Activated naive CD8-positive, alpha-beta T cell treated with anti-CD3 and anti-CD28 coated beads for 36 hours (primary cell): Measurements from ENCODE around the gene SETDB1. TPM values are rescaled to one million over a fixed set of nuclear protein-coding genes. Genes with fewer than 3 reads are reported as not detected.

ENCODE experiments used
- DNase-seq: peaks from one replicate; pipeline ENCODE4 v3.0.0; 2021
- H3K27ac Mint-ChIP-seq: one replicate; pipeline ENCODE4 v1.8.0; 2022; ENCODE audit warnings: mild to moderate bottlenecking, moderate library complexity, mixed read lengths
- H3K27me3 Mint-ChIP-seq: one replicate; pipeline ENCODE4 v1.8.0; 2022; ENCODE audit warnings: mild to moderate bottlenecking, mixed read lengths
- H3K36me3 Mint-ChIP-seq: one replicate; pipeline ENCODE4 v1.8.0; 2021; ENCODE audit warnings: mild to moderate bottlenecking, mixed read lengths
- H3K4me1 Mint-ChIP-seq: one replicate; pipeline ENCODE4 v1.8.0; 2021; ENCODE audit warnings: mixed read lengths
- H3K4me3 Mint-ChIP-seq: one replicate; pipeline ENCODE4 v1.8.0; 2022; ENCODE audit warnings: mild to moderate bottlenecking, moderate library complexity, mixed read lengths
- H3K9me3 Mint-ChIP-seq: one replicate; pipeline ENCODE4 v1.8.0; 2022; ENCODE audit warnings: mixed read lengths
- total RNA-seq, 2 experiments: library from RNA; stranded (reverse); gene quantifications; one replicate each; pipeline ENCODE4 v1.2.3, GENCODE V29; 2021

The SETDB1 gene
- total RNA-seq, 2 experiments from 2014 or later = 40.4 to 51.1 TPM

DNA sequence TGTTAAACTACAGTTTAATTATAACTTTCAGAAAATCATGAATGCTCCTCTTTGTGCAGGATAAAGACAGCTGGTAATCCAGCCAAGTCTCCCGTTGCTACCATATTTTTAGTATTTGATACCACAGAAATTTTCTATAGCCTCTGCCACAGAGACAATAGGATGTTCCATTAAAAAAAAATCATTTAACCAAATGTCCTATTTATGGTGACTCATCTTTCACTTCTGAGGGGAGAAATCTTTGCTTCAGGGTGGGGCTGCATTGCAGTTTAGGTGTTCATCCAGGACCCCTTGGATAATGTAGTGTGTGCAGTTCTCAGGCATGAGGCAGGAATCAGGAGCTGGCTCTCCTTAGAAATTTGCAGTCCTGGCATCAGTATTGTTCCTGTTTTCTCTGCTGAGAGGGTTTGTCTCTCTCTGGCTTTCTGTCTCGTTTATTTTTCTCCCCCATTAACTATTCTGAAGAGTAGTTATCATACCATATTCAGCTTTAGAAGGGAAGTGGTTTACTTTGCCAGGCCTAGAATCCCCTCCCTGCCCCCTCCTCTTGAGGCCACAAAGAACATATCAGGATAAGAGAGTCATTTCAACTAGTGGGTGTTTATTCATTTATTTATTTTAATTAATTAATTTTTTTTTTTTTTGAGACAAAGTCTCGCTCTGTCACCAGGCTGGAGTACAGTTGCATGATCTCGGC lies 85.1 kb downstream of the SETDB1 start:
- Mint-ChIP-seq H3K27me3 (no peaks in the 10 kb centered on the region), H3K4me1 (peaks cover 56% of the 10 kb centered on the region), H3K4me3 (no peak overlapping the region), H3K36me3 (peaks cover 1% of the 10 kb centered on the region), H3K27ac (peak overlapping the region; percentile 73), H3K9me3 (no peaks in the 10 kb centered on the region)
- DNase-seq = no peak

GRCh38 chr1:151012684-151013471 lies 86.7 kb downstream of the SETDB1 start:
- no peak overlapping the region for H3K27ac Mint-ChIP-seq
- H3K27me3 Mint-ChIP-seq = no peaks in the 10 kb centered on the region
- no peak for DNase-seq
- peaks cover 42% of the 10 kb centered on the region for H3K4me1 Mint-ChIP-seq
- H3K36me3 Mint-ChIP-seq = peaks cover 1% of the 10 kb centered on the region
- H3K9me3 Mint-ChIP-seq = no peaks in the 10 kb centered on the region
- no peak overlapping the region for H3K4me3 Mint-ChIP-seq

- Mint-ChIP-seq H3K36me3 (peaks cover 1% of the 10 kb centered on the region), H3K9me3 (no peaks in the 10 kb centered on the region), H3K27me3 (no peaks in the 10 kb centered on the region), H3K4me1 (peaks cover 39% of the 10 kb centered on the region), H3K4me3 (no peak overlapping the region), H3K27ac (no peak overlapping the region)
- DNase-seq = no peak
These were observed 87.4 kb downstream of the SETDB1 start for GRCh38 chr1:151013518-151013917.

Other genes starting within 250 kb of the SETDB1 start
- gene GOLPH3L, start 229.2 kb upstream of the SETDB1 start, total RNA-seq = 10 to 100 TPM; 15.2 to 15.8 TPM
- gene HORMAD1, start 205.5 kb upstream of the SETDB1 start, total RNA-seq = not detected
- 10 to 100 TPM; 38.5 to 38.9 TPM for gene CTSS, start 160.6 kb upstream of the SETDB1 start, total RNA-seq
- 1 to 10 TPM; 2.4 to 2.6 TPM for gene CTSK, start 118.1 kb upstream of the SETDB1 start, total RNA-seq
- 10 to 100 TPM; 38.5 to 39.2 TPM for gene ARNT, start 49.8 kb upstream of the SETDB1 start, total RNA-seq
- gene CTXND2, start 39.2 kb upstream of the SETDB1 start, total RNA-seq = not detected
- 100 to 1,000 TPM; 160 to 166 TPM for gene CERS2, start 48.5 kb downstream of the SETDB1 start, total RNA-seq
- not detected for gene ANXA9, start 55.9 kb downstream of the SETDB1 start, total RNA-seq
- 10 to 100 TPM in 1 of 2 experiments, 1 to 10 TPM in 1; 9.4 to 11.6 TPM for gene MINDY1, start 80.5 kb downstream of the SETDB1 start, total RNA-seq
- gene PRUNE1, start 82.1 kb downstream of the SETDB1 start, total RNA-seq = 10 to 100 TPM; 13.0 to 14.4 TPM
- gene BNIPL, start 110.2 kb downstream of the SETDB1 start, total RNA-seq = under 1 TPM; 0.52 to 0.54 TPM
- gene C1orf56, start 121.4 kb downstream of the SETDB1 start, total RNA-seq = 1 to 10 TPM; 1.1 to 1.2 TPM
- 100 to 1,000 TPM; 128 TPM for gene CDC42SE1, start 133.3 kb downstream of the SETDB1 start, total RNA-seq
- gene MLLT11, start 134.0 kb downstream of the SETDB1 start, total RNA-seq = 1 to 10 TPM; 4.9 to 5.0 TPM
- 10 to 100 TPM; 17.9 to 19.1 TPM for gene GABPB2, start 144.4 kb downstream of the SETDB1 start, total RNA-seq
- 1 to 10 TPM; 1.4 to 4.1 TPM for gene SEMA6C, start 220.3 kb downstream of the SETDB1 start, total RNA-seq
- gene TNFAIP8L2, start 230.3 kb downstream of the SETDB1 start, total RNA-seq = 10 to 100 TPM; 22.2 to 22.3 TPM
- gene LYSMD1, start 239.5 kb downstream of the SETDB1 start, total RNA-seq = 1 to 10 TPM; 3.5 TPM
- 10 to 100 TPM; 80.9 to 81.9 TPM for gene SCNM1, start 239.8 kb downstream of the SETDB1 start, total RNA-seq
- gene TMOD4, start 249.6 kb downstream of the SETDB1 start, total RNA-seq = 1 to 10 TPM; 2.3 to 2.5 TPM